GM18502 (cell line): ENCODE measurements around the gene AUP1.
A peak's percentile ranks its signal among the peaks of the same experiment; 100 is the strongest.
"Not testable (repeated sequence)": the region's sequence is repeated elsewhere in the genome, so short reads cannot be mapped to it uniquely, and the experiment has no call there.

ENCODE experiments used
- ATAC-seq: cut with Tn5 transposase; IDR thresholded peaks from one replicate; pipeline ENCODE4 v1.9.1; 2021; ENCODE audit warnings: mild to moderate bottlenecking; ENCODE audit not compliant: unreplicated experiment, poor library complexity

AUP1 gene

GRCh38 chr2:74529357-74530238, at the start of gene AUP1, which contains the start of gene HTRA2:
AUP1 (minus strand) TSS chr2:74529706; CDS start chr2:74529629, 77 bp downstream.
HTRA2 (plus strand) TSS chr2:74529933; CDS start chr2:74530007, 74 bp downstream.
- peak; percentile 80 for ATAC-seq

GRCh38 chr2:74578408-74578807, 48.9 kb upstream of the AUP1 start:
- ATAC-seq: peak; percentile 56

GRCh38 chr2:74577448-74577847, 47.9 kb upstream of the AUP1 start:
- peak; percentile 56 for ATAC-seq

- ATAC-seq: peak; percentile 16
Measured at GRCh38 chr2:74576863-74577229, 47.3 kb upstream of the AUP1 start.

GRCh38 chr2:74576211-74576862, 46.8 kb upstream of the AUP1 start:
- ATAC-seq: no peak

GRCh38 chr2:74575320-74575719, 45.8 kb upstream of the AUP1 start:
- no peak for ATAC-seq

GRCh38 chr2:74573747-74574562, 44.4 kb upstream of the AUP1 start:
- peak; percentile 36 for ATAC-seq

- no peak for ATAC-seq
Measured at GRCh38 chr2:74572178-74572925, 42.8 kb upstream of the AUP1 start.

GRCh38 chr2:74571058-74571457, 41.6 kb upstream of the AUP1 start:
- ATAC-seq: peak; percentile 73

- no peak for ATAC-seq
Measured at GRCh38 chr2:74569686-74570085, 40.2 kb upstream of the AUP1 start.

GRCh38 chr2:74567881-74568280, 38.4 kb upstream of the AUP1 start:
- no peak for ATAC-seq

- peak; percentile 32 for ATAC-seq
Measured at GRCh38 chr2:74566754-74567085, 37.2 kb upstream of the AUP1 start.

GRCh38 chr2:74566076-74566753, 36.7 kb upstream of the AUP1 start:
- peak; percentile 13 for ATAC-seq

GRCh38 chr2:74564222-74564621, 34.7 kb upstream of the AUP1 start:
- ATAC-seq: no peak

GRCh38 chr2:74562126-74562775, 32.7 kb upstream of the AUP1 start:
- no peak for ATAC-seq

GRCh38 chr2:74561022-74561421, 31.5 kb upstream of the AUP1 start:
- not testable (repeated sequence) for ATAC-seq

GRCh38 chr2:74560591-74560990, 31.1 kb upstream of the AUP1 start:
- ATAC-seq: no peak

- no peak for ATAC-seq
Measured at GRCh38 chr2:74559912-74560311, 30.4 kb upstream of the AUP1 start.
